H1 (cell line): ENCODE measurements around the gene WDR35.

ENCODE experiments used
- CBX8 ChIP-seq: fragments of 300-800, 300-1000 bp; sonication (generic); IDR thresholded peaks from 2 replicates; pipeline ENCODE4 v1.7.1; 2016; ENCODE audit warnings: low read depth, low read length, borderline replicate concordance
- CHD1 ChIP-seq: IDR thresholded peaks from 2 replicates; pipeline ENCODE4 v1.6.1; 2012; ENCODE audit warnings: low read depth, low read length, improper control_type of control experiment
- CREB1 ChIP-seq: IDR thresholded peaks from 2 replicates; pipeline ENCODE4 v1.6.1; 2012; ENCODE audit warnings: inconsistent platforms
- EP300 ChIP-seq, 2 experiments: IDR thresholded peaks; 1 replicate in 1 of 2; 2 replicates in 1 of 2; pipeline ENCODE4 v1.6.1; 2011 to 2012; ENCODE audit warnings: low read depth in 2 of 2, low read length in 2 of 2, mild to moderate bottlenecking in 2 of 2, borderline replicate concordance in 1 of 2, inconsistent platforms in 1 of 2, moderate library complexity in 1 of 2
- EZH2 ChIP-seq: fragments of 200-600 bp; sonication (generic); IDR thresholded peaks from 2 replicates; pipeline ENCODE4 v1.7.1; 2012; ENCODE audit warnings: low read depth, mild to moderate bottlenecking, moderate library complexity, low read length, inconsistent platforms; ENCODE audit not compliant: severe bottlenecking
- GTF2F1 ChIP-seq: IDR thresholded peaks from 2 replicates; pipeline ENCODE4 v1.6.1; 2012; ENCODE audit warnings: low read depth, low read length, improper control_type of control experiment, borderline replicate concordance
- KDM5A ChIP-seq: fragments of 200-600 bp; IDR thresholded peaks from 2 replicates; pipeline ENCODE4 v1.7.1; 2012; ENCODE audit warnings: mild to moderate bottlenecking, low read length, inconsistent platforms, mixed read lengths
- POLR2A ChIP-seq, 2 experiments: IDR thresholded peaks; 1 replicate in 1 of 2; 2 replicates in 1 of 2; pipeline ENCODE4 v1.6.1; 2011; ENCODE audit warnings: low read depth in 2 of 2, low read length in 2 of 2, mild to moderate bottlenecking in 2 of 2; ENCODE audit errors: control extremely low read depth in 1 of 2
- SP2 ChIP-seq: IDR thresholded peaks from 2 replicates; pipeline ENCODE4 v1.6.1; 2012; ENCODE audit warnings: mild to moderate bottlenecking, low read length, inconsistent platforms
- TAF1 ChIP-seq: IDR thresholded peaks from 2 replicates; pipeline ENCODE4 v1.6.1; 2011; ENCODE audit warnings: mild to moderate bottlenecking, low read depth, low read length
- TBP ChIP-seq: IDR thresholded peaks from 2 replicates; pipeline ENCODE4 v1.6.1; 2011; ENCODE audit warnings: low read depth, low read length, improper control_type of control experiment
- TF ChIP-seq, protein P1 (sequence below), 3 experiments: IDR thresholded peaks; 1 replicate in 2 of 3; 2 replicates in 1 of 3; pipeline versions ENCODE4 v1.5.1 to v1.6.1; 2011; ENCODE audit warnings: low read length in 3 of 3, mild to moderate bottlenecking in 3 of 3, inconsistent platforms in 2 of 3, low read depth in 1 of 3, moderate library complexity in 1 of 3; ENCODE audit not compliant: insufficient read depth in 1 of 3; ENCODE audit errors: control extremely low read depth in 1 of 3
- TF ChIP-seq, protein P2 (sequence below): IDR thresholded peaks from 2 replicates; pipeline ENCODE4 v1.6.1; 2012; ENCODE audit warnings: inconsistent platforms

DNA sequence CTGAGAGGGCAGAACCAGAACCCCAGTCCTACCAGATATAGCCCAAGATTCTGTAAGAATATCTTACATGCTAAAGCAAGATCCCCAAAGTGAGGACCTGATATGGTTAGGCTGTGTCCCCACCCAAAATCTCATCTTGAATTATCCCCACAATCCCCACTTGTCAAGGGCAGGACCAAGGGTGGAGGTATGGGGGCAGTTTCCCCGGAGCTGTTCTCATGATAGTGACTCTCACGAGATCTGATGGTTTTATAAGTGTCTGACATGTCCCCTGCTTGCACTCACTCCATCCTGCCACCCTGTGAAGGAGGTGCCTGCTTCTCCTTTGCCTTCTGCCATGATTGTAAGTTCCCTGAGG, 108.0 kb downstream of the WDR35 start:
- TF ChIP-seq CREB1 = no peak
- TF ChIP-seq, protein P1, sequence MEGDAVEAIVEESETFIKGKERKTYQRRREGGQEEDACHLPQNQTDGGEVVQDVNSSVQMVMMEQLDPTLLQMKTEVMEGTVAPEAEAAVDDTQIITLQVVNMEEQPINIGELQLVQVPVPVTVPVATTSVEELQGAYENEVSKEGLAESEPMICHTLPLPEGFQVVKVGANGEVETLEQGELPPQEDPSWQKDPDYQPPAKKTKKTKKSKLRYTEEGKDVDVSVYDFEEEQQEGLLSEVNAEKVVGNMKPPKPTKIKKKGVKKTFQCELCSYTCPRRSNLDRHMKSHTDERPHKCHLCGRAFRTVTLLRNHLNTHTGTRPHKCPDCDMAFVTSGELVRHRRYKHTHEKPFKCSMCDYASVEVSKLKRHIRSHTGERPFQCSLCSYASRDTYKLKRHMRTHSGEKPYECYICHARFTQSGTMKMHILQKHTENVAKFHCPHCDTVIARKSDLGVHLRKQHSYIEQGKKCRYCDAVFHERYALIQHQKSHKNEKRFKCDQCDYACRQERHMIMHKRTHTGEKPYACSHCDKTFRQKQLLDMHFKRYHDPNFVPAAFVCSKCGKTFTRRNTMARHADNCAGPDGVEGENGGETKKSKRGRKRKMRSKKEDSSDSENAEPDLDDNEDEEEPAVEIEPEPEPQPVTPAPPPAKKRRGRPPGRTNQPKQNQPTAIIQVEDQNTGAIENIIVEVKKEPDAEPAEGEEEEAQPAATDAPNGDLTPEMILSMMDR (IDR thresholded peaks at IDR 0.05; ENCODE audit: control extremely low read depth in 1 of 3, insufficient read depth in 1 of 3, low read depth in 1 of 3, low read length in 3 of 3) = no peak
- no peak for TF ChIP-seq GTF2F1
- TF ChIP-seq, protein P2, sequence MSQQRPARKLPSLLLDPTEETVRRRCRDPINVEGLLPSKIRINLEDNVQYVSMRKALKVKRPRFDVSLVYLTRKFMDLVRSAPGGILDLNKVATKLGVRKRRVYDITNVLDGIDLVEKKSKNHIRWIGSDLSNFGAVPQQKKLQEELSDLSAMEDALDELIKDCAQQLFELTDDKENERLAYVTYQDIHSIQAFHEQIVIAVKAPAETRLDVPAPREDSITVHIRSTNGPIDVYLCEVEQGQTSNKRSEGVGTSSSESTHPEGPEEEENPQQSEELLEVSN = no peak
- no peak for TF ChIP-seq TBP
- TF ChIP-seq CBX8 = no peak
- no peak for TF ChIP-seq POLR2A (IDR thresholded peaks at IDR 0.05; ENCODE audit: control extremely low read depth in 1 of 2, low read depth in 2 of 2, low read length in 2 of 2)
- no peak for TF ChIP-seq TAF1
- TF ChIP-seq EZH2 = no peak
- TF ChIP-seq EP300 (IDR thresholded peaks at IDR 0.05; ENCODE audit: borderline replicate concordance in 1 of 2, low read depth in 2 of 2, low read length in 2 of 2) = no peak
- TF ChIP-seq SP2 = no peak
- no peak for TF ChIP-seq KDM5A
- no peak for TF ChIP-seq CHD1
